ENCODE data around the gene PLCD3.

DNA sequence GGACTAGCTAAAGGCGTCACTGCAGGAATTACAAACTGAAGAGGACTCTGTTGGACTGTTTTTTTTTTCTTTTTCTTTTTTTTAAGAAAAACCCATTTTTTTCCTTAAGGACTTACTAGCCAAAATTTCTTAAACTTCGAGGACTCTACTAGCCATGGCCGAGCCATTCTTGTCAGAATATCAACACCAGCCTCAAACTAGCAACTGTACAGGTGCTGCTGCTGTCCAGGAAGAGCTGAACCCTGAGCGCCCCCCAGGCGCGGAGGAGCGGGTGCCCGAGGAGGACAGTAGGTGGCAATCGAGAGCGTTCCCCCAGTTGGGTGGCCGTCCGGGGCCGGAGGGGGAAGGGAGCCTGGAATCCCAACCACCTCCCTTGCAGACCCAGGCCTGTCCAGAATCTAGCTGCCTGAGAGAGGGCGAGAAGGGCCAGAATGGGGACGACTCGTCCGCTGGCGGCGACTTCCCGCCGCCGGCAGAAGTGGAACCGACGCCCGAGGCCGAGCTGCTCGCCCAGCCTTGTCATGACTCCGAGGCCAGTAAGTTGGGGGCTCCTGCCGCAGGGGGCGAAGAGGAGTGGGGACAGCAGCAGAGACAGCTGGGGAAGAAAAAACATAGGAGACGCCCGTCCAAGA, 16.8 kb upstream of the PLCD3 start:
- TF ChIP-seq, protein P1, sequence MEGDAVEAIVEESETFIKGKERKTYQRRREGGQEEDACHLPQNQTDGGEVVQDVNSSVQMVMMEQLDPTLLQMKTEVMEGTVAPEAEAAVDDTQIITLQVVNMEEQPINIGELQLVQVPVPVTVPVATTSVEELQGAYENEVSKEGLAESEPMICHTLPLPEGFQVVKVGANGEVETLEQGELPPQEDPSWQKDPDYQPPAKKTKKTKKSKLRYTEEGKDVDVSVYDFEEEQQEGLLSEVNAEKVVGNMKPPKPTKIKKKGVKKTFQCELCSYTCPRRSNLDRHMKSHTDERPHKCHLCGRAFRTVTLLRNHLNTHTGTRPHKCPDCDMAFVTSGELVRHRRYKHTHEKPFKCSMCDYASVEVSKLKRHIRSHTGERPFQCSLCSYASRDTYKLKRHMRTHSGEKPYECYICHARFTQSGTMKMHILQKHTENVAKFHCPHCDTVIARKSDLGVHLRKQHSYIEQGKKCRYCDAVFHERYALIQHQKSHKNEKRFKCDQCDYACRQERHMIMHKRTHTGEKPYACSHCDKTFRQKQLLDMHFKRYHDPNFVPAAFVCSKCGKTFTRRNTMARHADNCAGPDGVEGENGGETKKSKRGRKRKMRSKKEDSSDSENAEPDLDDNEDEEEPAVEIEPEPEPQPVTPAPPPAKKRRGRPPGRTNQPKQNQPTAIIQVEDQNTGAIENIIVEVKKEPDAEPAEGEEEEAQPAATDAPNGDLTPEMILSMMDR (IDR thresholded peaks at IDR 0.05; ENCODE audit: insufficient read depth, low read length, poor library complexity, severe bottlenecking), result peak; percentile 94
- TF ChIP-seq EZH2phosphoT487 (conservative IDR thresholded peaks at IDR 0.05; ENCODE audit: low read length), result no peak

All from SU-DHL-6 (cell line).